Measurements from ENCODE around the gene ATF5. TPM values are rescaled to one million over a fixed set of nuclear protein-coding genes. Genes with fewer than 3 reads are reported as not detected.

ATF5 gene
- total and polyA plus RNA-seq, 2 donors (not counting 1 experiment from before 2014, with no cell fraction given): 9.0 to 37.6 TPM

GRCh38 chr19:49890349-49891311 lies 38.4 kb upstream of the ATF5 start:
- H3K4me3 Mint-ChIP-seq: peak overlapping the region; percentile 86
- H3K4me2 ChIP-seq (replicated peaks; ENCODE audit: low read depth, low read length, poor library complexity, severe bottlenecking): peak overlapping the region; percentile 98
- H3K27me3 ChIP-seq (replicated peaks in 1 of 4; ENCODE audit: control extremely low read depth in 1 of 4, control insufficient read depth in 3 of 4, insufficient read depth in 4 of 4, low read length in 3 of 4): no peaks in the 10 kb centered on the region
- H3K27ac Mint-ChIP-seq: peak overlapping the region; percentile 67
- CTCF ChIA-PET: interaction anchor here (0.8 to 1.6 kb wide), 5 partner anchors 10 to 95 kb away, joined by 3 to 12 read pairs (median 5); no protein-coding TSS in a partner anchor
- H3K9ac ChIP-seq (ENCODE audit: low read length): peak overlapping the region; percentile 65
- H3K27me3 Mint-ChIP-seq: no peaks in the 10 kb centered on the region
- H3K27ac ChIP-seq (ENCODE audit: low read length in 2 of 2): no peak overlapping the region
- H3K4me1 Mint-ChIP-seq: peaks cover 34% of the 10 kb centered on the region
- peaks cover 11 to 25% of the 10 kb centered on the region in 2 donors for H3K4me1 ChIP-seq (ENCODE audit: control insufficient read depth in 2 of 2, insufficient read depth in 2 of 2, low read length in 2 of 2)
- DNase-seq (peak; percentile 85), ATAC-seq (ENCODE audit: low read depth) (peak; percentile 82)
- no peaks in the 10 kb centered on the region for H3K9me3 Mint-ChIP-seq (ENCODE audit: insufficient read depth)
- no peaks in the 10 kb centered on the region for H3K36me3 ChIP-seq (replicated peaks in 1 of 2; ENCODE audit: control extremely low read depth in 1 of 2, control insufficient read depth in 1 of 2, extremely low read depth in 1 of 2, insufficient read depth in 2 of 2, low read length in 1 of 2)
- H2AFZ ChIP-seq (ENCODE audit: insufficient read depth, low read depth, low read length, poor library complexity, severe bottlenecking): peak overlapping the region; percentile 66
- intact Hi-C loops (cut with micrococcal nuclease): loop anchor here (1.0 kb wide), 2 partner anchors 12 to 40 kb away; no protein-coding TSS in a partner anchor
- TF ChIP-seq EZH2 (IDR thresholded peaks at IDR 0.05; ENCODE audit: borderline replicate concordance, insufficient read depth, low read depth, low read length, poor library complexity, severe bottlenecking): no peak
- TF ChIP-seq, protein P1, sequence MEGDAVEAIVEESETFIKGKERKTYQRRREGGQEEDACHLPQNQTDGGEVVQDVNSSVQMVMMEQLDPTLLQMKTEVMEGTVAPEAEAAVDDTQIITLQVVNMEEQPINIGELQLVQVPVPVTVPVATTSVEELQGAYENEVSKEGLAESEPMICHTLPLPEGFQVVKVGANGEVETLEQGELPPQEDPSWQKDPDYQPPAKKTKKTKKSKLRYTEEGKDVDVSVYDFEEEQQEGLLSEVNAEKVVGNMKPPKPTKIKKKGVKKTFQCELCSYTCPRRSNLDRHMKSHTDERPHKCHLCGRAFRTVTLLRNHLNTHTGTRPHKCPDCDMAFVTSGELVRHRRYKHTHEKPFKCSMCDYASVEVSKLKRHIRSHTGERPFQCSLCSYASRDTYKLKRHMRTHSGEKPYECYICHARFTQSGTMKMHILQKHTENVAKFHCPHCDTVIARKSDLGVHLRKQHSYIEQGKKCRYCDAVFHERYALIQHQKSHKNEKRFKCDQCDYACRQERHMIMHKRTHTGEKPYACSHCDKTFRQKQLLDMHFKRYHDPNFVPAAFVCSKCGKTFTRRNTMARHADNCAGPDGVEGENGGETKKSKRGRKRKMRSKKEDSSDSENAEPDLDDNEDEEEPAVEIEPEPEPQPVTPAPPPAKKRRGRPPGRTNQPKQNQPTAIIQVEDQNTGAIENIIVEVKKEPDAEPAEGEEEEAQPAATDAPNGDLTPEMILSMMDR (IDR thresholded peaks at IDR 0.05): peak; percentile 69
- peak overlapping the region in 4 of 5 experiments; percentile 41 to 62 (median 50) for H3K4me3 ChIP-seq (ENCODE audit: control extremely low read depth in 1 of 5, extremely low read depth in 1 of 5, insufficient read depth in 1 of 5, low read depth in 2 of 5, low read length in 4 of 5)
- 29% methylated on average over 51 of the region's 69 CpGs for WGBS (ENCODE audit: insufficient coverage)
- POLR2A ChIA-PET: interaction anchor here (0.6 to 2.1 kb wide), 9 partner anchors 14 to 473 kb away, joined by 3 to 8 read pairs (median 3); partner anchors contain the start of genes ATF5 and NUP62
- H3K9me3 ChIP-seq (ENCODE audit: control extremely low read depth in 1 of 3, control insufficient read depth in 2 of 3, insufficient read depth in 1 of 3, low read length in 2 of 3): peaks cover 0 to 7% (median 0%) of the 10 kb centered on the region in 3 donors
- peaks cover 15% of the 10 kb centered on the region for H4K20me1 ChIP-seq (ENCODE audit: control insufficient read depth, insufficient read depth, low read length, poor library complexity, severe bottlenecking)
- no peaks in the 10 kb centered on the region for H3K79me2 ChIP-seq (ENCODE audit: control insufficient read depth, insufficient read depth, low read length)

All from B cell (primary cell).